Thymus (tissue), 11 donors: ENCODE data around the gene CACNA2D4. TPM values are rescaled to one million over a fixed set of nuclear protein-coding genes. Genes with fewer than 3 reads are reported as not detected.

ENCODE experiments used
- DNase-seq, 9 donors: peaks; one replicate each; pipeline ENCODE4 v3.0.0-alpha.2; 2013; ENCODE audit warnings: low spot score in 9 of 9, low read depth in 6 of 9, missing footprints in 1 of 9
- H3K27ac ChIP-seq, 2 donors: one replicate each; pipeline ENCODE4 v1.5.1; 2013; ENCODE audit warnings: control low read depth in 1 of 2, low read depth in 1 of 2, low read length in 1 of 2, mild to moderate bottlenecking in 1 of 2, moderate library complexity in 1 of 2
- H3K27me3 ChIP-seq, 2 donors: one replicate each; pipeline ENCODE4 v1.5.1; 2013; ENCODE audit warnings: low read length in 1 of 2; ENCODE audit not compliant: control insufficient read depth in 2 of 2, insufficient read depth in 1 of 2
- H3K36me3 ChIP-seq, 2 donors: one replicate each; pipeline ENCODE4 v1.5.1; 2013; ENCODE audit warnings: low read length in 1 of 2, mild to moderate bottlenecking in 1 of 2, moderate library complexity in 1 of 2; ENCODE audit not compliant: control insufficient read depth in 2 of 2, insufficient read depth in 2 of 2
- H3K4me1 ChIP-seq, 2 donors: one replicate each; pipeline ENCODE4 v1.5.1; 2013; ENCODE audit warnings: low read length in 2 of 2; ENCODE audit not compliant: control insufficient read depth in 2 of 2, insufficient read depth in 2 of 2
- H3K4me3 ChIP-seq, 2 donors: one replicate each; pipeline ENCODE4 v1.5.1; 2013; ENCODE audit warnings: low read length in 2 of 2, control low read depth in 1 of 2, mild to moderate bottlenecking in 1 of 2
- H3K9me3 ChIP-seq, 2 donors: one replicate each; pipeline ENCODE4 v1.5.1; 2013; ENCODE audit warnings: low read length in 1 of 2, mild to moderate bottlenecking in 1 of 2; ENCODE audit not compliant: control insufficient read depth in 2 of 2, insufficient read depth in 1 of 2
- WGBS: extraction: QIAGEN DNeasy Blood & Tissue Kit; methylation state at CpG from one replicate; pipeline ENCODE4 v1.1.7; 2013; 5-methylcytosine and 5-hydroxymethylcytosine counted together
- polyA plus RNA-seq: library from polyadenylated mRNA; stranded (reverse); fragments of 200-250 nt; gene quantifications from one replicate; pipeline ENCODE4 v1.2.3, GENCODE V29; 2013
- total RNA-seq: library from RNA; stranded (reverse); fragments of 120-200 nt; gene quantifications from one replicate; pipeline ENCODE4 v1.2.4, GENCODE V29; 2013
- donor health status: healthy.

CACNA2D4 gene
- total and polyA plus RNA-seq, 2 donors: 4.9 to 5.1 TPM

GRCh38 chr12:1830981-1831963 lies 87.2 kb downstream of the CACNA2D4 start:
- peak in 5 of 9 donors; percentile 22 to 53 (median 39) for DNase-seq
- H3K4me1 ChIP-seq: peaks cover 0 to 3% of the 10 kb centered on the region in 2 donors
- no peaks in the 10 kb centered on the region for H3K9me3 ChIP-seq
- H3K27me3 ChIP-seq: peaks cover 9 to 66% of the 10 kb centered on the region in 2 donors
- H3K36me3 ChIP-seq: no peaks in the 10 kb centered on the region
- WGBS: 16% methylated on average over 34 of the region's 34 CpGs
- no peak overlapping the region for H3K4me3 ChIP-seq
- H3K27ac ChIP-seq: no peak overlapping the region

GRCh38 chr12:1830401-1830845 lies 88.0 kb downstream of the CACNA2D4 start:
- H3K27me3 ChIP-seq: peaks cover 9 to 66% of the 10 kb centered on the region in 2 donors
- 65% methylated on average over 3 of the region's 3 CpGs for WGBS
- H3K4me1 ChIP-seq: peaks cover 0 to 3% of the 10 kb centered on the region in 2 donors
- no peaks in the 10 kb centered on the region for H3K9me3 ChIP-seq
- H3K27ac ChIP-seq: no peak overlapping the region
- DNase-seq: no peak
- no peak overlapping the region for H3K4me3 ChIP-seq
- no peaks in the 10 kb centered on the region for H3K36me3 ChIP-seq

DNA sequence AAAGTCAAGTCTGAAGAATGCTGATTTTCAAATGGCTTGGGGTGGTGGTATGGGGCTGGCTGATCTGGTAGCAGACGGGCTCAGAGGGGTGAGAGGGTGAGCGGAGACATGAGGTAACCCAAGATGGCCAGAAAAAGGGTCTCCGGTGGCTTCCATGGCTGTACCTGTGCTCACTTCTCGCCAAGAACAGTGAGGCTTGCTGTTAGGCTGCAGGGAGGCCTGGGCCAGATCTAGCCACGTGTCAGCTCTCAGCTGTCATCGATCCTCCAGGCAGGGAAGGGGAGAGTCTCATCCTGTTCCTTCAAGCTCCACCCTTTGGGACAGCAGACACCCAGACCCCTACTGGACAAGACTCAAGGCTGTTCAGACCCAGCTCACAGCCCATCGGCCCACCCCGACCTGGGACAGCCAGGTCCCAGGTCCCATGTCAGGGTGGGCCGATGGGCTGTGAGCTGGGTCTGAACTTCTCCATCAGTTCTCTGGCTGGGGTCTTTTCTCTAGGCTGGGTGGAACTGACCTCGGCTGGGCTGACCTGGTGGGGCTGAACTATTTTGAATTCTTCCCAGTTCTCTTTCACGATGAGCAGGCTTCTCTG lies 89.0 kb downstream of the CACNA2D4 start:
- H3K27me3 ChIP-seq: peaks cover 9 to 66% of the 10 kb centered on the region in 2 donors
- 84% methylated on average over 11 of the region's 11 CpGs for WGBS
- H3K9me3 ChIP-seq: no peaks in the 10 kb centered on the region
- H3K4me3 ChIP-seq: no peak overlapping the region
- no peak for DNase-seq
- H3K4me1 ChIP-seq: peaks cover 0 to 3% of the 10 kb centered on the region in 2 donors
- no peaks in the 10 kb centered on the region for H3K36me3 ChIP-seq
- no peak overlapping the region for H3K27ac ChIP-seq

GRCh38 chr12:1828856-1829255 lies 89.6 kb downstream of the CACNA2D4 start:
- H3K27ac ChIP-seq: no peak overlapping the region
- H3K36me3 ChIP-seq: no peaks in the 10 kb centered on the region
- WGBS: 85% methylated on average over 16 of the region's 16 CpGs
- peaks cover 9 to 65% of the 10 kb centered on the region in 2 donors for H3K27me3 ChIP-seq
- H3K9me3 ChIP-seq: no peaks in the 10 kb centered on the region
- no peak overlapping the region for H3K4me3 ChIP-seq
- H3K4me1 ChIP-seq: peaks cover 0 to 3% of the 10 kb centered on the region in 2 donors
- DNase-seq: no peak

- Histone ChIP-seq H3K4me3 (no peak overlapping the region), H3K9me3 (no peaks in the 10 kb centered on the region), H3K27ac (no peak overlapping the region), H3K27me3 (peaks cover 9 to 63% of the 10 kb centered on the region in 2 donors), H3K36me3 (no peaks in the 10 kb centered on the region), H3K4me1 (peaks cover 0 to 3% of the 10 kb centered on the region in 2 donors)
- WGBS: 92% methylated on average over 38 of the region's 38 CpGs
- no peak for DNase-seq
Observed at GRCh38 chr12:1827826-1828805, 90.3 kb downstream of the CACNA2D4 start.

- no peaks in the 10 kb centered on the region for H3K36me3 ChIP-seq
- no peaks in the 10 kb centered on the region for H3K9me3 ChIP-seq
- no peak overlapping the region for H3K27ac ChIP-seq
- peaks cover 0 to 3% of the 10 kb centered on the region in 2 donors for H3K4me1 ChIP-seq
- DNase-seq: no peak
- peaks cover 11 to 66% of the 10 kb centered on the region in 2 donors for H3K27me3 ChIP-seq
- 88% methylated on average over 25 of the region's 25 CpGs for WGBS
- no peak overlapping the region for H3K4me3 ChIP-seq
Observed at GRCh38 chr12:1826867-1827705, 91.4 kb downstream of the CACNA2D4 start.

- Histone ChIP-seq H3K4me1 (peaks cover 0 to 2% of the 10 kb centered on the region in 2 donors), H3K4me3 (no peak overlapping the region), H3K27me3 (peaks cover 10 to 66% of the 10 kb centered on the region in 2 donors), H3K27ac (no peak overlapping the region), H3K36me3 (no peaks in the 10 kb centered on the region), H3K9me3 (no peaks in the 10 kb centered on the region)
- 89% methylated on average over 15 of the region's 15 CpGs for WGBS
- DNase-seq: no peak
Observed at GRCh38 chr12:1826401-1826800, 92.1 kb downstream of the CACNA2D4 start.
